Renal pelvis (tissue), 12 donors: Measurements from ENCODE around the gene SNRNP27. TPM values are rescaled to one million over a fixed set of nuclear protein-coding genes. Genes with fewer than 3 reads are reported as not detected.
"Not testable (repeated sequence)": the region's sequence is repeated elsewhere in the genome, so short reads cannot be mapped to it uniquely, and the experiment has no call there.

Experiments used
- DNase-seq: peaks from one replicate; pipeline ENCODE4 v3.0.0-alpha.2; 2013
- long read RNA-seq, 16 experiments: transcript quantifications; one replicate each; lab custom pipeline, GENCODE V29; 2026
- polyA plus RNA-seq, 3 donors: library from polyadenylated mRNA; unstranded; fragments of 120-200 nt; gene quantifications; one replicate each; pipeline ENCODE4 v1.2.1, GENCODE V29; 2013; ENCODE audit not compliant: insufficient read length in 3 of 3

Gene SNRNP27
- 10 to 100 TPM; 64.5 to 71.7 (median 67.7) TPM for polyA plus RNA-seq
- long read RNA-seq, donor 1, transcript SNRNP27-201 (6 exons, 1,802 nt) = major isoform, 32 of 34 reads
- long read RNA-seq, donor 1, partial matches to known transcripts = 0 of 34 reads
- long read RNA-seq, donor 1, other reads (novel, unspliced or antisense) = 0 of 34 reads
- long read RNA-seq, donor 2, transcript SNRNP27-201 (6 exons, 1,802 nt) = major isoform, 32 of 37 reads
- long read RNA-seq, donor 2, partial matches to known transcripts = 0 of 37 reads
- long read RNA-seq, donor 2, other reads (novel, unspliced or antisense) = 0 of 37 reads
- long read RNA-seq, donor 3, transcript SNRNP27-201 (6 exons, 1,802 nt) = major isoform, 31 of 33 reads
- long read RNA-seq, donor 3, partial matches to known transcripts = 0 of 33 reads
- long read RNA-seq, donor 3, other reads (novel, unspliced or antisense) = 0 of 33 reads
- long read RNA-seq, donor 4, transcript SNRNP27-201 (6 exons, 1,802 nt) = major isoform, 44 of 46 reads
- long read RNA-seq, donor 4, partial matches to known transcripts = 0 of 46 reads
- long read RNA-seq, donor 4, other reads (novel, unspliced or antisense) = 0 of 46 reads
- long read RNA-seq, donor 5, transcript SNRNP27-201 (6 exons, 1,802 nt) = major isoform, 19 of 29 reads
- long read RNA-seq, donor 5, partial matches to known transcripts = 9 of 29 reads
- long read RNA-seq, donor 5, other reads (novel, unspliced or antisense) = 0 of 29 reads
- long read RNA-seq, donor 6, transcript SNRNP27-201 (6 exons, 1,802 nt) = major isoform, 22 of 23 reads
- long read RNA-seq, donor 6, partial matches to known transcripts = 0 of 23 reads
- long read RNA-seq, donor 6, other reads (novel, unspliced or antisense) = 0 of 23 reads
- long read RNA-seq, donor 7, transcript SNRNP27-201 (6 exons, 1,802 nt) = major isoform, 33 of 45 reads
- long read RNA-seq, donor 7, partial matches to known transcripts = 10 of 45 reads
- long read RNA-seq, donor 7, other reads (novel, unspliced or antisense) = 0 of 45 reads
- long read RNA-seq, donor 8, transcript SNRNP27-201 (6 exons, 1,802 nt) = major isoform, 23 of 23 reads
- long read RNA-seq, donor 8, partial matches to known transcripts = 0 of 23 reads
- long read RNA-seq, donor 8, other reads (novel, unspliced or antisense) = 0 of 23 reads
- long read RNA-seq, donor 9, transcript SNRNP27-201 (6 exons, 1,802 nt) = major isoform, 41 of 42 reads
- long read RNA-seq, donor 9, partial matches to known transcripts = 0 of 42 reads
- long read RNA-seq, donor 9, other reads (novel, unspliced or antisense) = 0 of 42 reads
- long read RNA-seq, donor 10, transcript SNRNP27-201 (6 exons, 1,802 nt) = major isoform, 26 of 27 reads
- long read RNA-seq, donor 10, partial matches to known transcripts = 0 of 27 reads
- long read RNA-seq, donor 10, other reads (novel, unspliced or antisense) = 0 of 27 reads
- long read RNA-seq, donor 11, transcript SNRNP27-201 (6 exons, 1,802 nt) = major isoform, 22 of 34 reads
- long read RNA-seq, donor 11, partial matches to known transcripts = 9 of 34 reads
- long read RNA-seq, donor 11, other reads (novel, unspliced or antisense) = 0 of 34 reads
- long read RNA-seq, donor 12, transcript SNRNP27-201 (6 exons, 1,802 nt) = major isoform, 43 of 53 reads
- long read RNA-seq, donor 12, partial matches to known transcripts = 8 of 53 reads
- long read RNA-seq, donor 12, other reads (novel, unspliced or antisense) = 0 of 53 reads
- long read RNA-seq, donor 13, transcript SNRNP27-201 (6 exons, 1,802 nt) = major isoform, 17 of 38 reads
- long read RNA-seq, donor 13, partial matches to known transcripts = 20 of 38 reads
- long read RNA-seq, donor 13, other reads (novel, unspliced or antisense) = 0 of 38 reads
- long read RNA-seq, donor 14 = 0 reads
- long read RNA-seq, donor 15, transcript SNRNP27-201 (6 exons, 1,802 nt) = major isoform, 44 of 46 reads
- long read RNA-seq, donor 15, partial matches to known transcripts = 0 of 46 reads
- long read RNA-seq, donor 15, other reads (novel, unspliced or antisense) = 0 of 46 reads
- long read RNA-seq, donor 16, transcript SNRNP27-201 (6 exons, 1,802 nt) = major isoform, 29 of 45 reads
- long read RNA-seq, donor 16, partial matches to known transcripts = 13 of 45 reads
- long read RNA-seq, donor 16, other reads (novel, unspliced or antisense) = 0 of 45 reads

- peak; percentile 83 for DNase-seq
Observed at GRCh38 chr2:69893684-69894551, at the start of gene SNRNP27. TSS of gene SNRNP27 (plus strand) at chr2:69893956. CDS start at chr2:69893985, 29 bp downstream.

GRCh38 chr2:69843993-69844392, 49.8 kb upstream of the SNRNP27 start:
- DNase-seq = no peak

- DNase-seq = no peak
Observed at GRCh38 chr2:69844560-69844959, 49.2 kb upstream of the SNRNP27 start.

GRCh38 chr2:69846182-69847067, 47.3 kb upstream of the SNRNP27 start:
- DNase-seq = no peak

GRCh38 chr2:69847068-69847828, 46.5 kb upstream of the SNRNP27 start:
- DNase-seq = no peak

GRCh38 chr2:69848186-69848790, 45.5 kb upstream of the SNRNP27 start:
- no peak for DNase-seq

- no peak for DNase-seq
Observed at GRCh38 chr2:69858261-69858660, 35.5 kb upstream of the SNRNP27 start.

GRCh38 chr2:69863298-69863697, 30.5 kb upstream of the SNRNP27 start:
- DNase-seq = no peak

- DNase-seq = no peak
Observed at GRCh38 chr2:69888451-69888850, 5.3 kb upstream of the SNRNP27 start.

- DNase-seq = no peak
Observed at GRCh38 chr2:69889302-69889701, 4.5 kb upstream of the SNRNP27 start.

- no peak for DNase-seq
Observed at GRCh38 chr2:69890881-69891280, 2.9 kb upstream of the SNRNP27 start.

- DNase-seq = not testable (repeated sequence)
Observed at GRCh38 chr2:69892838-69893424, 825 bp upstream of the SNRNP27 start.

- DNase-seq = not testable (repeated sequence)
Observed at GRCh38 chr2:69894737-69895136, 981 bp downstream of the SNRNP27 start.

- no peak for DNase-seq
Observed at GRCh38 chr2:69902213-69902922, 8.6 kb downstream of the SNRNP27 start.

GRCh38 chr2:69907216-69907615, 13.5 kb downstream of the SNRNP27 start:
- no peak for DNase-seq
